Neutrophil (primary cell): ENCODE measurements around the gene BAHCC1.

ENCODE experiments used
- H3K27ac ChIP-seq: fragments of 200-600 bp; sonication (generic); 2 replicates; pipeline ENCODE4 v1.5.1; 2016; ENCODE audit warnings: mild to moderate bottlenecking, moderate library complexity
- H3K27me3 ChIP-seq: fragments of 200-600 bp; sonication (generic); 2 replicates; pipeline ENCODE4 v1.6.0; 2016; ENCODE audit warnings: mild to moderate bottlenecking
- H3K36me3 ChIP-seq: fragments of 200-600 bp; sonication (generic); 2 replicates; pipeline ENCODE4 v1.5.1; 2017
- H3K4me1 ChIP-seq, 2 experiments: fragments of 200-600 bp in 1 of 2; sonication (generic) in 1 of 2; 1 replicate in 1 of 2; 2 replicates in 1 of 2; pipeline versions ENCODE4 v1.5.1 to v1.6.1; 2013 to 2016; ENCODE audit warnings: low read depth in 1 of 2, low read length in 1 of 2, mild to moderate bottlenecking in 1 of 2, moderate library complexity in 1 of 2; ENCODE audit not compliant: control insufficient read depth in 1 of 2, insufficient read depth in 1 of 2
- H3K4me3 ChIP-seq, 2 experiments: fragments of 200-600 bp in 1 of 2; sonication (generic) in 1 of 2; 1 replicate in 1 of 2; 2 replicates in 1 of 2; pipeline ENCODE4 v1.5.1; 2013 to 2016; ENCODE audit warnings: low read depth in 1 of 2, low read length in 1 of 2, mild to moderate bottlenecking in 1 of 2, moderate library complexity in 1 of 2
- H3K9me3 ChIP-seq: fragments of 200-600 bp; sonication (generic); 2 replicates; pipeline ENCODE4 v1.5.1; 2016
- CTCF ChIP-seq: fragments of 200-600 bp; sonication (generic); IDR thresholded peaks from 2 replicates; pipeline ENCODE4 v1.5.1; 2016; ENCODE audit warnings: antibody characterized with exemption

Gene BAHCC1

GRCh38 chr17:81482673-81483072 lies 87.4 kb downstream of the BAHCC1 start:
- H3K4me3 ChIP-seq, result no peak overlapping the region
- no peak for TF ChIP-seq CTCF
- H3K9me3 ChIP-seq, result no peaks in the 10 kb centered on the region
- H3K36me3 ChIP-seq, result no peaks in the 10 kb centered on the region
- peaks cover 33 to 36% of the 10 kb centered on the region in 2 experiments for H3K4me1 ChIP-seq
- H3K27me3 ChIP-seq, result peaks cover 86% of the 10 kb centered on the region
- H3K27ac ChIP-seq, result no peak overlapping the region

GRCh38 chr17:81483085-81483861 lies 88.0 kb downstream of the BAHCC1 start:
- Histone ChIP-seq H3K4me1 (peaks cover 37 to 39% of the 10 kb centered on the region in 2 experiments), H3K36me3 (no peaks in the 10 kb centered on the region), H3K9me3 (no peaks in the 10 kb centered on the region), H3K4me3 (peak overlapping the region; percentile 52 to 53), H3K27me3 (peaks cover 90% of the 10 kb centered on the region), H3K27ac (no peak overlapping the region)
- TF ChIP-seq CTCF, result no peak

GRCh38 chr17:81483862-81484194 lies 88.6 kb downstream of the BAHCC1 start:
- no peak overlapping the region for H3K27ac ChIP-seq
- H3K9me3 ChIP-seq, result no peaks in the 10 kb centered on the region
- no peaks in the 10 kb centered on the region for H3K36me3 ChIP-seq
- H3K4me3 ChIP-seq, result peak overlapping the region; percentile 52 to 53
- peaks cover 42 to 43% of the 10 kb centered on the region in 2 experiments for H3K4me1 ChIP-seq
- TF ChIP-seq CTCF, result no peak
- peaks cover 95% of the 10 kb centered on the region for H3K27me3 ChIP-seq

GRCh38 chr17:81484195-81484979 lies 89.1 kb downstream of the BAHCC1 start:
- Histone ChIP-seq H3K4me1 (peaks cover 42 to 43% of the 10 kb centered on the region in 2 experiments), H3K9me3 (no peaks in the 10 kb centered on the region), H3K27me3 (peaks cover 97% of the 10 kb centered on the region), H3K27ac (no peak overlapping the region), H3K4me3 (peak overlapping the region; percentile 52 to 53), H3K36me3 (no peaks in the 10 kb centered on the region)
- TF ChIP-seq CTCF, result peak; percentile 99

- Histone ChIP-seq H3K27me3 (peaks cover 97% of the 10 kb centered on the region), H3K27ac (no peak overlapping the region), H3K4me1 (peaks cover 36 to 39% of the 10 kb centered on the region in 2 experiments), H3K36me3 (no peaks in the 10 kb centered on the region), H3K4me3 (no peak overlapping the region), H3K9me3 (no peaks in the 10 kb centered on the region)
- no peak for TF ChIP-seq CTCF
Measured at GRCh38 chr17:81486199-81486810, 91.0 kb downstream of the BAHCC1 start.
